ENCODE data around the gene TTLL5. TPM values are rescaled to one million over a fixed set of nuclear protein-coding genes. Genes with fewer than 3 reads are reported as not detected.

Gene TTLL5
- total RNA-seq, 1 donor from 2014 or later: 15.1 TPM

DNA sequence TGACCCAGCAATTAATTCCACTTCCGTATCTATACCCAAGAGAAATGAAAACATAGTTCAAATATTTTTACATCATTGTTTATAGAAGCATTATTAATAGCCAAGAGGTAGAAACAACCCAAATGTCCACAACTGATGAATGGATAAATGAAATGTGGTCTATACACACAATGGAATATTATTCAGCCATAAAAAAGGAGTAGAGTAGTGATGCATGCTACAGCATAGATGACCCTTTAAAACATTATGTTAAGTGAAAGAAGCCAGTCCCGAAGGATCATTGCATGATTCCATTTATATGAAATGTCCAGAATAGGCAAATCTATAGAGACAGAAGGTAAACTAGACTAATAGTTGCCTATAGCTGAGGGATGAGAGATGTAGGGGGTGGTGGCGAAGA is 291.4 kb downstream of the TTLL5 start:
- intact Hi-C loops (cut with DNase I): no loop called here
- ATAC-seq (ENCODE audit: poor library complexity): no peak
- DNase-seq: no peak

GRCh38 chr14:75959031-75959430 is 298.0 kb downstream of the TTLL5 start:
- DNase-seq (no peak), ATAC-seq (ENCODE audit: poor library complexity) (no peak)
- intact Hi-C loops (cut with DNase I): no loop called here

GRCh38 chr14:75960231-75960630 is 299.2 kb downstream of the TTLL5 start:
- DNase-seq (no peak), ATAC-seq (ENCODE audit: poor library complexity) (no peak)
- intact Hi-C loops (cut with DNase I): no loop called here

DNA sequence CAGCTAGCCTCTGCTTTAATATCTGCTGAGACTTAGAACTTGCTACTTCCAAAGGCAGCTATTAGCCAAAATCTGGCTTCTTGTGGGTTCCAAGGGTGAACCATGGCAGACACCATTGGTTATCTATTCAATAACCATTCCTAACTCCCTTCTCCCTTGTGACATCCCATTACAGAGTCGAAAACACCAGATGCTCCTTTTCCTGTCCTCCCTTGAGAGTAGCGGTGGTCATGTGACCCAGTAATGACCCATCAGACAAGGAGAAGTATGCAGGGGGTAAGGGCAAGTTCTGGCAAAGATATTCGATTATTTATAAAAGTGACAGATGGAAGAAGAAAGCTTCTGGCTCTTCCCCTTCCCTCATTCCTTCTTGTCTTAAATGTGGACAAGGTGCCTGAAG is 300.6 kb downstream of the TTLL5 start:
- DNase-seq: no peak
- ATAC-seq (ENCODE audit: poor library complexity): no peak
- intact Hi-C loops (cut with DNase I): no loop called here

DNA sequence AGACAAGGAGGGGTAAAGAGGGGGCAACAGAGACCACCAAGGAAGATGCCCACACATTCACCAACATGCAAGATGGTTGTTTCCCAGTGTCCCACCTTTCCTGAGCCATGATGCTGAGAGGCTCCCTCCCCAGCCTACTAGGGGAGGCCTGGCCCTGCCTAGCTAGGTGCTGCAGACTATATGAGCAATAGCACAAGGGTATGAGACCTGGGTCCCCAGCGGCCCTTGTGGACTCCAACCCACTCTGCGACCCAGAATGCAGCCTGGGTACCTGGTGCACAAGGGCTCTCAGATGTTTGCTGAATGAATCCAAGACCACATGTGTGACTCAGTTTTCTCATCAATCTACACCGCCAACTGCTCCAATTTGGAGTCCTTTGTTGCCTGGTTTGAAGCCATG is 306.8 kb downstream of the TTLL5 start:
- no peak for DNase-seq
- intact Hi-C loops (cut with DNase I): no loop called here

DNA sequence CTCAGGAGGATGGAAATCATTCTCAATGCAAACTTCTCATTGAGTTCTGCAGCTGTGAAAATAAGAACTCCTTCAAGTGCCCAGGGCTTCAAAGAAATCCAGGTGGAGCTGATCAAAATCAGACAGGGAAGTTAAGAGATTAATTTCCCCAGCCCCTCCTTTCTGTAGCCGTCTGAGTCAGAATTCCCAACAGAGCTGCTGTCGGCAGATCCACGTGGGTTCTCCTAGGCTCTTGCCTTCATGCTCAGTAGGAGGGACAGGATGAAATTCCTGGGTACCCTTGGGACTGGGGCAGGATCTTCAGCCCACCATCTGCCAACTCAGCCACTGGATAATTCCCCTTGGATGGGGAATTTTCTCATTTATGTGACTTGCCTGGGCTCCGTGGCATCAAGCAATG is 307.4 kb downstream of the TTLL5 start:
- DNase-seq: no peak
- intact Hi-C loops (cut with DNase I): no loop called here

More for the DNA sequence above, 306.8 kb downstream of the TTLL5 start:
- no peak for ATAC-seq (ENCODE audit: poor library complexity)

GRCh38 chr14:75969126-75969525 is 308.1 kb downstream of the TTLL5 start:
- ATAC-seq (ENCODE audit: poor library complexity) (no peak), DNase-seq (no peak)

More for the DNA sequence above, 307.4 kb downstream of the TTLL5 start:
- peak; percentile 57 for ATAC-seq (ENCODE audit: poor library complexity)

DNA sequence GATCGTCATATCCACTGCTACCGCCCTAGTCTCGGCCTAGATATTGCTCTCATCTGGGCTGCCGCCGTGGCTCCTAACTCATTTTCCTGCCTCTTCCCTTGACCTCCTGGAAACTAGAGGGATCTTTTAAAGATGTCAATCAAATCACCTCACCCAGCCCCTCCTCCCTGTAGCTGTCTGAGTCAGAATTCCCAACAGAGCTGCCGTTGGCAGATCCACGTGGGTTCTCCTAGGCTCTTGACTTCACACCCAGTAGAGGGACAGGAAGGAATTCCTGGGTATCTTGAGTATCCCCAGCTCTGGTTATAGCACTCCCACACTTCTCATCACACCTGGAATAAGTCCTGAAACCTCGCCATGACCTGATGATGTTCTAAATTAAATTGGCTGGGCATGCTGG is 308.8 kb downstream of the TTLL5 start:
- ATAC-seq (ENCODE audit: poor library complexity): no peak
- intact Hi-C loops (cut with DNase I): no loop called here
- DNase-seq: no peak

More at GRCh38 chr14:75969126-75969525, 308.1 kb downstream of the TTLL5 start:
- intact Hi-C loops (cut with DNase I): no loop called here

- DNase-seq (no peak), ATAC-seq (ENCODE audit: poor library complexity) (no peak)
- intact Hi-C loops (cut with DNase I): no loop called here
These were observed 309.9 kb downstream of the TTLL5 start for GRCh38 chr14:75970989-75971388.

DNA sequence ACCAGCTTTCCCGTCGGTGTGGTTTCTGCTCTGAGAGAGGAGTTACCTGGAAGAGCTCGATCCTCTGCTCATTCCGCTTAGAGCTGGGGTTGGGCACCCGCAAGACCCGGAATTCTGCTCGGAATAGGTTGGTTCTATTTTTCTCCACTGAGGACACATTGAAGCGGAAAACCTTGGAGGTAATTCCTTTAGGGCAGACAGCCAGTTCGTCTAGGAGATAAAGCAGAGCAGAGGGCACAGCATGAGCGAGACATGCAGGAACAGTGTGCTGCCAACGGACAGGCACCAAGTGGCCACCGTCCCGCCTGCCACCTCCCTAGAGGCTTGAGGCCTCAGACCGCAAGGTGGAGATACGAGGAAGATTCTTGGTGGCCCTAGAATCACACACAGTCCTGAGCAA is 310.5 kb downstream of the TTLL5 start:
- DNase-seq (no peak), ATAC-seq (ENCODE audit: poor library complexity) (no peak)
- intact Hi-C loops (cut with DNase I): no loop called here

GRCh38 chr14:75972801-75973421 is 311.9 kb downstream of the TTLL5 start:
- intact Hi-C loops (cut with DNase I): no loop called here
- DNase-seq: no peak
- no peak for ATAC-seq (ENCODE audit: poor library complexity)

DNA sequence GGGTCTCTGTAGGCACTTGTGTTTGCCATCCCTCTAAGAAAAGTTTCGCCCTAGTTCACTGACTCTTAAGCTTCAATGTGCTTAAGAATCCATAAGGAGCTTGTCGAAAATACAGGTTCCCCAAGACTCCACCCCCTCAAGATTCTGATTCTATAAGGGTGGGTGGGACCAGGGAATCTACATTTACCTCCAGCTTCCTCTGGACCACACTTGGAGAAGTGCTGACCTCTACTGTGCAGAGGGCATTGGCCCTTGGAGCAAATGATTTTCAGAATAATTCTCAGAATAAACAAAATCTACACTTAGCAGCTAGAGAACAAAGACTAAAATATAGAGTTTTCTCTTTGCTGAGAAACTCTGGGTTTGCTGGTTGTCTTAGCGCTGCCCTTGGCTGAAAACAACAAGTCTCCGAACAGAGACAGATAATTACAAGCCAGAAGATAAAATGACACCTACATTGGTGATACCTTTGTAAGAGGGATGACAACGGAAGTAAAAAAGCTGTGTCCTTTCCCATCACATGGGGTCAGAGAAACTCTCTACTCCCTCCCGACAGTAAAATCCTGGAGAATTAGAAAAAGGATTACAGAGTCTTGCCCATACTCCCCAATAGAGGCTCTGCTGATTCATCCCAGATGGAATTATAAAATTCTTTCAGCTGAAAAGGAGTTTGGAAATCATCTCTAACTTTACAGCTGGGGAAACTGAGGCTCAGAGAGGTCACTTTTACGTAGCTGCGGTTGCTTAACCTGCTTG is 316.0 kb downstream of the TTLL5 start:
- DNase-seq: no peak
- intact Hi-C loops (cut with DNase I): no loop called here
- ATAC-seq (ENCODE audit: poor library complexity): no peak

DNA sequence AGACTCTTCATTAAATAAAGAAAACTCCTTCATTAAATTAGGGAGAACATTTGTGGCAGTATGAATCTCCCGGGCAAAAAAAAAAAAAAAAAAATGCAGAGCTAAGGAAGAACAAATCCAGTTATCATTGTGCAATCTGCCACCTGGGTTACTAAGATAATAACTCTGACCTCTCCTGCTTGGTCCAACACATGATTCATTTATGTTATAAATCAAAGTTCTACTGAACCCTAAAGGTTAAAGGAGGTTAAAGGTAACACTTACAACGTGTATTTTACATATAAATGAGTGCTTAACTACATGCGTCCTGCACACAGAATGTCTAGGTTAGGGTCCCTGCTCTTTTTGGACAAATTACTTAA is 316.5 kb downstream of the TTLL5 start:
- DNase-seq: no peak
- intact Hi-C loops (cut with DNase I): no loop called here
- no peak for ATAC-seq (ENCODE audit: poor library complexity)

DNA sequence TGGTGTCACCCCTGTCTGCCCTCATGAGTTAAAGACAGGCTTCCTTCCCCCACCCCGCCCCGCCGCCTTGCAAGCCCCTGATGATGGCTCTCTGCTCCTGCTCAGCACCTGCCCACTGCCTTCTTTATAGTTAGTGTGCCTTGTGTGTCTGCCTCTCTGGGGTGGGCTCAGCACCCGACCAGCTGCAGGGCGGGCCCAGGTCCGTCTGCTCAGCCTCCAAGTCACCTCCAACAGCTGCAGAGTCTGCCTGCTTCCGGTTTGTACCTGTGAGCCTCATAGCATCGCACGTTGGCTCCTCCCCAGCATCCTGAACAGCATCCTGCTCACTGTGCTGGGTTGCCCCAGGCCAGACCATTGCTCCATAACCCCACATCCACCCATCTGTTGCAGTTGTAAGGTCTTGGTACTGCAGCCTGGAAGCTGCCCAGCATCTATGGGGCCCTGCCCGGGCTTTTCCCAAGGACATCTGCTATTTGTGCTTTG is 317.2 kb downstream of the TTLL5 start:
- intact Hi-C loops (cut with DNase I): loop anchor here (2.0 kb wide), 1 partner anchor 183 kb away; no protein-coding TSS in a partner anchor
- DNase-seq: no peak
- no peak for ATAC-seq (ENCODE audit: poor library complexity)

DNA sequence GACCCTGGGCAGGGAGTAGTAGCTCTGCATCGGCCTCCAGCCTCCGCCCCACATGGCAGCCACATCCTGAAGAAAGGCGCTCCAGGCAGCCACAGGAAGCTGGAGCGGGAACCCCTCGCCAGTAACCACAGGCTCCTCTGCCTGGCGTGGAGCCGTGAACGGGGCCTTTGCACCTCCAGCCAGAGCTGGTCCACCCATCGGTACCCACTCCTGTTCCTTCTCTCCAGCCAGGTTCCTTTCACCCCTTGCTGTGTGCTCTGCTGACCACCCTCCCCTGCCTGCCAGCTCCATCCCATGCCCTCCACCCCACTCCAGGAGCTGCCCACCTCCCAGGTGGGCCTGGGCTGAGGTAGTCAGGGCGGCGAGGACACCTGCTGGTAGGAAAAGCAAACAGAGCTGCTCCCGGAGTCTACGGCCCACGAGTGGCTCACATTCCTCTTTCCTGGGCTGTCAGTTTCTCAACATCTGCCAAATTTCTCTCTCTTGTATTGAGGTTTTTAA is 318.1 kb downstream of the TTLL5 start:
- ATAC-seq (ENCODE audit: poor library complexity): no peak
- DNase-seq: no peak
- intact Hi-C loops (cut with DNase I): loop anchor here (2.0 kb wide), 1 partner anchor 184 kb away; no protein-coding TSS in a partner anchor

DNA sequence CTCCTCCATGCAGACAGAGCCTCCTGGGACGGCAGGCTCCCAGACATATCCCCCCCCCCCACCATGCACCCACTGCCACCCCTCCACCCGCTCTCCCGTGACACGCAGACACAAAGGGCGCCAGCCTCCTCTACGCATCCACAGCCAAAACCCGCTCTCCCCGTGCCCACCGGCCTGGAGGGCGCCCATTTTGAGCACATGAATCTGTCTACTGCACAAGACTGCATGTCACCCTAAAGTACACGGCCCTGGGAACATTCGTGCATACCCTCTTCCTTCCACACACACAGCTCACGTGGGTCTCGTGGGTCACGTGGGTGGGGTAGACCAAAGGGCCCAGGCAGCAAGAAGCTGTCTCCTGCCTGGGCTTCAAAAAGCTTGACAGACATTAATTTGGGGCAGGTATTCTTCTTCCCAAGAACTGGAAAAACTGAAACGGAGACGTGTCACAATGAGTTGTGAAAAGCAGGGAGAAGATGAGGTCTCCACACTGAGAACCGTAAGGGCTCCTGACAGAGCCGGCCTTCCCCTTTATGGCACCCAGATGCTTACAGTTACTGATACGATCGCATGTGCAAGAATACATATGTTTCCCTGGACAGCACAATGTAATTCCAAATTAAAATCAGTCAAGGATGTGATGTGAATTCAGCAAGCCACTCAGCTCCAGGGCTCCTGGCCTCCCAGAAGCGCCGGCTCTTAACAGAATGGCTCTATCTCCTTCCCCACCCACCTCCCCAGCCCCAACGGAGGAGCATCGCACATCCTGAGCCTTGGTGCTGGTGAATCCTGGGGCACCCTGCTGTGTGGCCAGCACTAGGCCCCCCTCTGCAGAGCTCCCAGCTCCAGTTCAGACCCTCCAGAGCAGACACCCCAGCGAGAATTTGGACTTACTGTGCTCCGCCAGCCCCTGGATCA is 318.9 kb downstream of the TTLL5 start:
- peak; percentile 60 for DNase-seq
- intact Hi-C loops (cut with DNase I): loop anchor here (2.0 to 5.0 kb wide), 2 partner anchors 73 to 185 kb away; no protein-coding TSS in a partner anchor

GRCh38 chr14:75980856-75981255 is 319.8 kb downstream of the TTLL5 start:
- ATAC-seq (ENCODE audit: poor library complexity) (no peak), DNase-seq (no peak)
- intact Hi-C loops (cut with DNase I): loop anchor here (5.0 kb wide), 1 partner anchor 74 kb away; no protein-coding TSS in a partner anchor

More for the DNA sequence above, 318.9 kb downstream of the TTLL5 start:
- no peak for ATAC-seq (ENCODE audit: poor library complexity)

GRCh38 chr14:75981426-75982265 is 320.6 kb downstream of the TTLL5 start, which contains the start of gene TGFB3:
Gene TGFB3 (minus strand): TSS chr14:75981995. CDS start chr14:75980893, 1,102 bp downstream.
- DNase-seq (peak; percentile 82), ATAC-seq (ENCODE audit: poor library complexity) (peak; percentile 75)
- intact Hi-C loops (cut with DNase I): loop anchor here (5.0 kb wide), 1 partner anchor 74 kb away; no protein-coding TSS in a partner anchor
